AG04449 (cell line): ENCODE measurements around the gene SMIM17.

ENCODE experiments used
- CTCF ChIA-PET: fragments of 350-600 bp; formaldehyde crosslinking; extraction: SDS; loops from one replicate; lab custom pipeline; 2021; ENCODE audit warnings: antibody characterized with exemption; lab: Yijun Ruan, JAX
- POLR2A ChIA-PET: fragments of 400-600, 350-600 bp; formaldehyde crosslinking; extraction: SDS; loops from one replicate; lab custom pipeline; 2020; ENCODE audit warnings: antibody characterized with exemption, inconsistent platforms; lab: Yijun Ruan, JAX
- DNase-seq: peaks from one replicate; pipeline ENCODE4 v3.0.0-alpha.2; 2010; ENCODE audit warnings: low read depth, low spot score
- H3K4me3 ChIP-seq: 2 replicates; pipeline ENCODE4 v1.5.1; 2011; ENCODE audit warnings: low read depth, mild to moderate bottlenecking, control low read depth, low read length
- TF ChIP-seq, protein P1 (sequence below): IDR thresholded peaks from one replicate; pipeline ENCODE4 v1.5.1; 2011; ENCODE audit warnings: mild to moderate bottlenecking, moderate library complexity, low read length, control low read depth, inconsistent platforms; ENCODE audit not compliant: insufficient read depth; ENCODE audit errors: missing control alignments

The SMIM17 gene

DNA sequence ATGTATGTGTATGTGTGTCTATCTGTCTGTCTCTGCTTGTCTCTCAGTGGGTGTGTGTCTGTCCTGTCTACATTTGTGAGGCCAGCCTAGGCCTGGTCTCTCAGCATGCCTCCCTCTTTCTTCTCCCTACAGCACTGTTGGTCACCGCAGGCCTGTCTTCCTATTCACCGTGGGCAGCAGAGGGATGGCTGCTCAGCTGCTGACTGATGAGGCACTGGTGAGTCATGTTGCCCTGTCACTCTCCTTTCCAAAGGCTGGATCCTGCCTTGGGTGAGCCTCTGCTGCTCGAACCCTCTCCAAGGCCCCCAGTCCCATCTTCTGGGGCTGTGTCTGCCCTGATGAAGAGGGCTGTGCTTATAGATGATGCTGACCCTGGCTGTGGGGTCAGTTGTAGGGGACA is 41.6 kb upstream of the SMIM17 start:
- TF ChIP-seq, protein P1, sequence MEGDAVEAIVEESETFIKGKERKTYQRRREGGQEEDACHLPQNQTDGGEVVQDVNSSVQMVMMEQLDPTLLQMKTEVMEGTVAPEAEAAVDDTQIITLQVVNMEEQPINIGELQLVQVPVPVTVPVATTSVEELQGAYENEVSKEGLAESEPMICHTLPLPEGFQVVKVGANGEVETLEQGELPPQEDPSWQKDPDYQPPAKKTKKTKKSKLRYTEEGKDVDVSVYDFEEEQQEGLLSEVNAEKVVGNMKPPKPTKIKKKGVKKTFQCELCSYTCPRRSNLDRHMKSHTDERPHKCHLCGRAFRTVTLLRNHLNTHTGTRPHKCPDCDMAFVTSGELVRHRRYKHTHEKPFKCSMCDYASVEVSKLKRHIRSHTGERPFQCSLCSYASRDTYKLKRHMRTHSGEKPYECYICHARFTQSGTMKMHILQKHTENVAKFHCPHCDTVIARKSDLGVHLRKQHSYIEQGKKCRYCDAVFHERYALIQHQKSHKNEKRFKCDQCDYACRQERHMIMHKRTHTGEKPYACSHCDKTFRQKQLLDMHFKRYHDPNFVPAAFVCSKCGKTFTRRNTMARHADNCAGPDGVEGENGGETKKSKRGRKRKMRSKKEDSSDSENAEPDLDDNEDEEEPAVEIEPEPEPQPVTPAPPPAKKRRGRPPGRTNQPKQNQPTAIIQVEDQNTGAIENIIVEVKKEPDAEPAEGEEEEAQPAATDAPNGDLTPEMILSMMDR = no peak
- CTCF ChIA-PET = no interaction called here
- no peak for DNase-seq
- POLR2A ChIA-PET = no interaction called here
- H3K4me3 ChIP-seq = no peak overlapping the region

GRCh38 chr19:56603829-56604228 is 39.1 kb upstream of the SMIM17 start:
- no peak overlapping the region for H3K4me3 ChIP-seq
- CTCF ChIA-PET = no interaction called here
- no peak for DNase-seq
- POLR2A ChIA-PET = no interaction called here
- TF ChIP-seq, protein P1 = no peak

DNA sequence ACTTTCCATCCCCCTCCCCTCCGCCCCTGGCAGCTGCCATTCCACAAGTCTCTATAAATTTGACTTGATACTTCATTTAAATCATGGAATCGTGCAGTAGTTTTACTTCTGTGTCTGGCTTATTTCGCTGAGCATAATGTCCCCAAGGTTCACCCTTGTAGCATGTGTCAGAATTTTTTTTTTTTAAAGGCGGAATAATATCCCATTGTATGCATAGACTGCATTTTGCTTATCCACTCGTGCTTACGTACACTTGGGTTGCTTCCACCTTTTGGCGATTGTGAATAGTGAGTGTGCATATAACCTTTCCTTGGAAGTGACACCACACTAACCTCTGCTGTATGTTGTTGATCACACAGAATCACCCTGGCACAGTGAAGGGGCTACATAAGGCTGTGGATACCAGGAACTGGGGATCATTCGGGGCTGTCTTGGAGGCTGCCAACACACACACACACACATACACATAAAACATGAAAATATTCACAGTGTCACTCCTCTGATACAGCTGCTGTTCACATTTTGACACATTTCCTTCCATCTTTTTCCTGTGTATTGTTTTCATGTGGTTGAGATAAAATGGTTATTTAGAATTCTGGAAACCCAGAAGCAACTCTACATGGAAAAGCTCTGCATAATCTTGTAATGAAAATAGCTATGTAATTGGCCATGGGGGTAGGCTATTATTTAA is 34.5 kb upstream of the SMIM17 start:
- no peak overlapping the region for H3K4me3 ChIP-seq
- TF ChIP-seq, protein P1 = no peak
- DNase-seq = no peak
- ChIA-PET CTCF (no interaction called here), POLR2A (no interaction called here)

DNA sequence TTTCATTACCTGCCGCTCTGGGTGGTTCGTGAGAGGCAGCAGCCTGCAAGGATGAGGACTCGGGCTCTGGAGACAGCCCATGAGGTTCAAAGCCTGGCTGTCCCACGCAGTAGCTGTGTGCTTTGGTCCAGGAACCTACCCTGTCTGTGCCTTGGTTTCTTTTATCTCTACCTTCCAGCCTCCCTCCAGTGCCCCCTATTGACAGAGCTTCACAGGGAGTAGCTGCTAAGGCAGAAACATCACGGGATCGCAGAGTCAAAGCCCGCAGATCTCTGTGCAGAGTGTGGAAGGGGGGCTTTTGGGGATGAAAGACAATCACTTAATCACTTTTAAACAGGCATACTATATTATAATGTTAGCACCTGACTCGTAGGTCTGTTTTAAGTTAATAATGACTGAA is 31.7 kb upstream of the SMIM17 start:
- CTCF ChIA-PET = no interaction called here
- DNase-seq = no peak
- POLR2A ChIA-PET = no interaction called here
- TF ChIP-seq, protein P1 = no peak
- H3K4me3 ChIP-seq = no peak overlapping the region

DNA sequence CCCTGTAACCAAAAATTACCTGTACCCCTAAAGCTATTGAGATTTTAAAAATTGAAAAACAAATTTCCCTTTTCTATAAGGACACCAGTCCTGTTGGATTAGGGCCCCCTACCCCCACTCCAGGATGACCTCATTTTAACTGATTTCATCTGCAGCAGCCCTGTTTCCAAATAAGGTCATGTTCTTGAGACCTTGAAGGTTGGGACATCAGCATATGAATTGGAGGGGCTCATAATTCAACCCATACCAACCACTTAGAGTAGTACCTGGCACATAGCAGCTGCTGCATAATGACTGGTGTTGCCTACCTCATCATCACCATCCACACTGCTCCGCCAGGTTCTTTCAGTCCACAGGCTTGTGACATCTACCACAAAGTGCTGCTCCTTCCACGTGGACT is 30.2 kb upstream of the SMIM17 start:
- CTCF ChIA-PET = interaction anchor here (0.6 kb wide), 1 partner anchor 277 kb away, joined by 3 read pairs; no protein-coding TSS in a partner anchor
- POLR2A ChIA-PET = no interaction called here
- TF ChIP-seq, protein P1 = no peak
- no peak for DNase-seq
- H3K4me3 ChIP-seq = no peak overlapping the region

DNA sequence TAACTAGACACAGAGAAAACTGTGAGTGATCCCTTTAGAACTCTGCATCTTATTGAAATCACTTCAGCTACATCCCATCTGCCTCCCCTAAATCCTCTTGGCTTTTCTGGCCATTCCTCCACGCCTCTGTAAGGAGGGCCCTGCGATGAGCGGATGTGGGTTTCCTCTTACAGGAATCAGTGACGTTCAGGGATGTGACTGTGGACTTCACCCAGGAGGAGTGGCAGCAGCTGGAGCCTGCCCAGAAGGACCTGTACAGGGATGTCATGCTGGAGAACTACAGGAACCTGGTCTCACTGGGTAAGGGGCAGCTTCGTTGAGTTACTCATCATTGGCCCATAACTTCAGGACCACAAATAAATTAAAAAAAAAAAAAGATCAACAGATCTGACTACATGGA is 29.3 kb upstream of the SMIM17 start:
- DNase-seq = no peak
- ChIA-PET CTCF (no interaction called here), POLR2A (no interaction called here)
- TF ChIP-seq, protein P1 = no peak
- H3K4me3 ChIP-seq = no peak overlapping the region
